WI38 (cell line): ENCODE results near the gene PTH1R.

Source experiments
- H3K4me3 ChIP-seq: 2 replicates; pipeline ENCODE4 v1.5.1; 2011; ENCODE audit warnings: low read depth, mild to moderate bottlenecking, control low read depth, low read length
- TF ChIP-seq, protein P1 (sequence below): IDR thresholded peaks from 2 replicates; pipeline ENCODE4 v1.5.1; 2012; ENCODE audit warnings: low read depth, mild to moderate bottlenecking, control low read depth, low read length

Gene PTH1R

DNA sequence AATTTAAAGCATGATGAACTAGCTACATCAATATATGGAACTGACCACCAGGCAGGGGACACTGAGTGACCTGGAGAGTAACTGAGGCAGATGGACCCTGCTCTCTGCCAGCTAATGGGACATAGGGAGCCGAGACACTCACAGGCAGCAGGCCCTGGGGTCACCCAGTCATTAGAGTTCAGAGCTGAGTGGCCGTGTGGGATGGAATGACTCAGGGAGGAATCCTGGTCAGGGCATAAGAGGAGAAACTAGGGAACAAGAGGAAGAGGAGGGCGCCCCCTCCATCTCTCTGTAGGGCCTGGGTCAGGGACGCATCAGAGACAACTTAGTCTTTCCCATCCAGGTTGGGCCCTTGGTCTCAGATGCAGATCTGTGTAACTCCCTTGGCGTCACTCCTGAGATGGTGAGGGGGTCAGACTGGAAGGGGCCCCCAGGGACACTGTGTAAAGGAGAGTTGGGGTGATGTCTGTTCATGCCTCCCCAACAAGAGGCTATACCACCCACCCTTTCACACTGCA lies 59.3 kb downstream of the PTH1R start:
- no peak overlapping the region for H3K4me3 ChIP-seq
- TF ChIP-seq, protein P1, sequence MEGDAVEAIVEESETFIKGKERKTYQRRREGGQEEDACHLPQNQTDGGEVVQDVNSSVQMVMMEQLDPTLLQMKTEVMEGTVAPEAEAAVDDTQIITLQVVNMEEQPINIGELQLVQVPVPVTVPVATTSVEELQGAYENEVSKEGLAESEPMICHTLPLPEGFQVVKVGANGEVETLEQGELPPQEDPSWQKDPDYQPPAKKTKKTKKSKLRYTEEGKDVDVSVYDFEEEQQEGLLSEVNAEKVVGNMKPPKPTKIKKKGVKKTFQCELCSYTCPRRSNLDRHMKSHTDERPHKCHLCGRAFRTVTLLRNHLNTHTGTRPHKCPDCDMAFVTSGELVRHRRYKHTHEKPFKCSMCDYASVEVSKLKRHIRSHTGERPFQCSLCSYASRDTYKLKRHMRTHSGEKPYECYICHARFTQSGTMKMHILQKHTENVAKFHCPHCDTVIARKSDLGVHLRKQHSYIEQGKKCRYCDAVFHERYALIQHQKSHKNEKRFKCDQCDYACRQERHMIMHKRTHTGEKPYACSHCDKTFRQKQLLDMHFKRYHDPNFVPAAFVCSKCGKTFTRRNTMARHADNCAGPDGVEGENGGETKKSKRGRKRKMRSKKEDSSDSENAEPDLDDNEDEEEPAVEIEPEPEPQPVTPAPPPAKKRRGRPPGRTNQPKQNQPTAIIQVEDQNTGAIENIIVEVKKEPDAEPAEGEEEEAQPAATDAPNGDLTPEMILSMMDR = 0 out of 2 replicates have a peak, but pooled peaks have one; percentile 7

DNA sequence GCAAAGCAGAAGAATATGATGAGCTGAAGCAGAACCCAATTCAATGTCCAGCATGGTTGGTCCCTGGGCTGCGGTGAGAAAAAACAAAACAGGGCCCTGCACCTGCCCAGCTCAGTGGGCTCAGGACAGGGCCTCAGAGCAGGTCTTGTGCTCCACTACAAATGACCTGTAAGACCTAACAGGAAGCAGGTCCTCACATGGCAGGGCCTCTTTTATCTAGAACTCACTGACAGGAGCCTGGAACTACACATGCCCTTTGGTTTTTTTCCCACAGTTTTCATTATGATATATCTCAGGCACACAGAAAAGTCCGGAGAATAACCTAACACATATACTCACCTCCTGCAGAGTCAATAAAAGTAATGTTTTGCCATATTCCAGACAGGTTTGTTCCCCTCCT lies 60.6 kb downstream of the PTH1R start:
- H3K4me3 ChIP-seq = no peak overlapping the region
- TF ChIP-seq, protein P1 = no peak

DNA sequence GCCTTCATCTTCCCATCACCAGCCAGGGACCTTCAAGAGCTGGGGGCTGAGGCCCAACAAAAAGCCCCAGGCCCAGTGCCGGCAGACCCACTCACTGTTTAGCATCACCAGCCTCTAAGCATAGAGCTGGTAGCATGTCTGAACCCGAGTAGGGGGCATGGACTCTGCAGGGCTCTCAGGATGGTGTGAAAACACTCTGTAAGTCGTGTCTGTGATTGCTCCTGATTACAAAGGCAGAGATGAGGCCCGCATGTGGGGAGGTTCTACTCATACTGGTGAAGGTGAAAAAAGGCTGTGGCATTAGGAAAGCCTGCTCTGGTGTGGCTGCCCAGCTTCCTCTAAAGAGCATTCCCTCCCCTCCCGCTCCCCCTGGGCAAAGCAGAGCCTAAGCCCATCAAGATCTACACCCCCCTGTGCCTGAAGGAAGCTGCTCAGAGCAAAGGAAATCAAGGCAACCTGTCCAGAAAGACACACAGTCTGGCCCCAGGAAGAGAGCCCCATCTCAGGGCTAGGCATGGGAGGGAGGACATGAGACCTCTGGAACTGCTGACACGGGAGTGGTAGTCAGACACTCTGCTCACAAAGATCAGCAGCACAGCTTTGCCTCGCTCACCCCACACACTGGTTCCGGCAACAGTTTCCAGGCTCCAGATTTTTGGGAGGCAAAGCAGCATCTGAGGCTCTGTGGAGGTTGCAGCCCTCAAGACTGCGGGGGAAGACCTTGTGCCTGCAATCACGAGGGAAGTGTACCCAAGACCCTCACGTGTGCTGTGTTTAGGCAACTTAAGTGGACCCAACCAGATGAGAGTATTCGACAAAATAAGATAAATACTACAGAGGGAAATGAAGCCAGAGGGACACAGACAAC lies 62.3 kb downstream of the PTH1R start:
- TF ChIP-seq, protein P1 = no peak
- no peak overlapping the region for H3K4me3 ChIP-seq

DNA sequence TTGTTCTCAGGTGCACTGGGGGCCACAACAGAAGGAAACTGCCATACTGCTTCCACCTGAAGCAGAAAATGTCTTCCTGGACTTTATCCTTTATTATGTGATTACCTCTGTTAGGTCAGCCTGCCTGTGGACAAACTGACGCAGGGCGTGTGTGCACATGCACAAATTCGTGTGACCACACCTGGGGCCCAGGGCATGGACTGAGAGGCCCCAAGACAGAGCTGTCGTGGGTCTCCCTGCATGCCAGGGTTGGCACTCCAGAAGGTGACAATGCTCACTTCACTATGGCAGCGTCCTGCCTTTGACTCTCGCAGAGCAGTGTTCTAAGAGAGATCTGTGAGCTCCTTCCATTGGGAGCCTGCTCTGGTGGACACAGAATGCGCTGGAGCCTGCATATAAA lies 64.6 kb downstream of the PTH1R start:
- no peak overlapping the region for H3K4me3 ChIP-seq
- TF ChIP-seq, protein P1 = no peak

DNA sequence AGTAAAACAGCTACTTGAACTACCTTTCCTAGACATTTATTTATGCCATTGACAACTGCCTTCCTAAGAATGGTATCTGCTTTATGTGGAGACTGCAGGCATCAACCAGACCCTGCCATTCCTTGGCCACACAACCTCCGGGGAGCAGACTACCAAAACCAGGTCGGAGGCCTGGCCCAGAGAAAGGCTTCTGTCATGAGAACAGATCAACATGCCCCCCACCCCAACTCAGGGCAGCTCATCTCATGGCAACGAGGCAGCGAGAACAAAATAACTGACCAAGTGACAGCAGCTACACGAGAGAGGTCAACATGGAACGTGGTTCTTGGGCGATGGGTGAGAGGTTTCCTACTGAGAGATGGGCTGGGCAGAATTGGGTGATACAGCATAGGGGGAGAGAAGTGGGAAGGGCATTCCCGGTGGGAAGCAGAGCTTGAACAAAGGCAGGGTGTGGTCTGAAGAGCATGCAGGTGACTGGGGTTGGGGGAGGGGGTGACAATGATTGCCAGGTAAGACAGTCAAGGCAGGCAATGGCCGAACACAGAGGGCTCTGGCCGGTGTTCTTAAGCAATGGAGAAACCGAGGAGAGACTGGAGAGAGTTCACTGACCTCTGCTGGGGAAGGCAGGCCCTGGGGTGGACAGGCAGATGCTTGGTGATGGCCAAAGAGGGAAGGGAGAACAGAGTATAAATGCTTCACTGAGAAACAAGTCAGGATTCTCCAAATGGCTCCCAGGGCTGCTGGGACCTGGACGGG lies 65.1 kb downstream of the PTH1R start:
- TF ChIP-seq, protein P1 = no peak
- no peak overlapping the region for H3K4me3 ChIP-seq

DNA sequence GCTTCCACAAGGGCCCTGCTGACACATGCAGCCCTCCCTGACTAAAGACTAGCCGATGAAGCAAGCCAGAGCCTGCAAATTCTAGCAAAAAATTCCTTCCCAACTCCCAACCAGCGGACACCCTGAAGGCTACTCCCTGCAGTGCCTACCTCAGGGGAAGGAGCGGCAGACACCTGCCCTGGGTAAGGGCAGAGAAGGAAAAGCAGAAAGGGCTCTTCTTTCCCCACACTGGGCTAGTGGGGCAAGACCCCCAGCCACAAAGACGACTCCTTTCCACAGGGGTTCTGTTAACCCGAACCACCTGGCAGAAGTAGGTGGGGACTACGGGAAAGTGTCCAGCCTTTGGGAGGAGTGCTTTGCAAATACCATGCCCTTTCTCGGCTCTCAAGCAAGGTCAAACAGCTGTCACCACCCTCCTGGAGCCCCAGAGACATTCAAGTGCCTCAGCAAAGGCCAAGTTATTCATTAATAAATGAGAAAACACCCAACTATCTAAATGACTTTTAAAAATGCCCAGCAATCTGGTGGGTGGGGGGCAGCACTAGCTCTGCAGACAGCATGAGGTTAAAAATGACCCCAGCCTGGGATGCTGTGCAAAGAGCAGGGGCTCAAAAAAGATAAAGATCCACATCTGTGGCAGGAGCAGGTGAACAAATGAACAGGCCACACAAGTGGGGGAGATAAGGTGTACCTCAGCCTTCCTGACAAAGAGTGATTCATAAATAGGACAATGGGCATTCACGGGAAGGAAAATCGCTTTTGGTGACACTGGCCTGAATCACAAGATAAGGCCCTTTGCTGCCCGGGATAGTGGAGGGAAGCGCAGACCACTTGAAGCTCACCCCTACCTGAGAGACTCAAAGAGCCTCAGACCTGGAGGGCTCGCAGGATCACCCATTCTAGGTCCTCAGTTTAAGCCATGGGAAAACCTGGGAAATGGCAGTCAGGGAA lies 66.0 kb downstream of the PTH1R start:
- TF ChIP-seq, protein P1 = no peak
- H3K4me3 ChIP-seq = no peak overlapping the region
